ENCODE measurements around the gene CHEK1. TPM values are rescaled to one million over a fixed set of nuclear protein-coding genes. Genes with fewer than 3 reads are reported as not detected.

The CHEK1 gene
- total RNA-seq, 1 experiment from 2014 or later: 33.2 TPM

- intact Hi-C loops (cut with micrococcal nuclease; ENCODE audit: unreplicated experiment): no loop called here
- no peaks in the 10 kb centered on the region for H3K4me1 Mint-ChIP-seq (ENCODE audit: low read depth, unreplicated experiment)
- DNase-seq: no peak
- H3K9me3 Mint-ChIP-seq (ENCODE audit: low read depth, unreplicated experiment): no peaks in the 10 kb centered on the region
- no TSS peak for BruUV-seq (replicated peaks)
- no peaks in the 10 kb centered on the region for H3K27me3 Mint-ChIP-seq (ENCODE audit: unreplicated experiment)
- no peak for TF ChIP-seq CTCF (IDR thresholded peaks at IDR 0.05; ENCODE audit: unreplicated experiment)
- no peak overlapping the region for H3K27ac Mint-ChIP-seq (ENCODE audit: unreplicated experiment)
- no peak overlapping the region for H3K4me3 Mint-ChIP-seq (ENCODE audit: low read depth, unreplicated experiment)
- peaks cover 27% of the 10 kb centered on the region for H3K36me3 Mint-ChIP-seq (ENCODE audit: insufficient read depth, unreplicated experiment)
- CTCF ChIA-PET: no interaction called here
These were observed 6.6 kb upstream of the CHEK1 start for GRCh38 chr11:125618383-125618782.

- intact Hi-C loops (cut with micrococcal nuclease; ENCODE audit: unreplicated experiment): no loop called here
- H3K36me3 Mint-ChIP-seq (ENCODE audit: insufficient read depth, unreplicated experiment): peaks cover 35% of the 10 kb centered on the region
- peaks cover 9% of the 10 kb centered on the region for H3K4me1 Mint-ChIP-seq (ENCODE audit: low read depth, unreplicated experiment)
- no TSS peak for BruUV-seq (replicated peaks)
- no peak for DNase-seq
- H3K27ac Mint-ChIP-seq (ENCODE audit: unreplicated experiment): no peak overlapping the region
- H3K27me3 Mint-ChIP-seq (ENCODE audit: unreplicated experiment): no peaks in the 10 kb centered on the region
- H3K9me3 Mint-ChIP-seq (ENCODE audit: low read depth, unreplicated experiment): no peaks in the 10 kb centered on the region
- H3K4me3 Mint-ChIP-seq (ENCODE audit: low read depth, unreplicated experiment): no peak overlapping the region
- CTCF ChIA-PET: no interaction called here
- no peak for TF ChIP-seq CTCF (IDR thresholded peaks at IDR 0.05; ENCODE audit: unreplicated experiment)
These were observed 3.0 kb upstream of the CHEK1 start for GRCh38 chr11:125621995-125622394.

GRCh38 chr11:125623064-125623463 is 1.9 kb upstream of the CHEK1 start:
- no TSS peak for BruUV-seq (replicated peaks)
- intact Hi-C loops (cut with micrococcal nuclease; ENCODE audit: unreplicated experiment): no loop called here
- no peaks in the 10 kb centered on the region for H3K9me3 Mint-ChIP-seq (ENCODE audit: low read depth, unreplicated experiment)
- CTCF ChIA-PET: no interaction called here
- peaks cover 17% of the 10 kb centered on the region for H3K4me1 Mint-ChIP-seq (ENCODE audit: low read depth, unreplicated experiment)
- TF ChIP-seq CTCF (IDR thresholded peaks at IDR 0.05; ENCODE audit: unreplicated experiment): no peak
- H3K27me3 Mint-ChIP-seq (ENCODE audit: unreplicated experiment): no peaks in the 10 kb centered on the region
- no peak overlapping the region for H3K27ac Mint-ChIP-seq (ENCODE audit: unreplicated experiment)
- peaks cover 36% of the 10 kb centered on the region for H3K36me3 Mint-ChIP-seq (ENCODE audit: insufficient read depth, unreplicated experiment)
- no peak for DNase-seq
- H3K4me3 Mint-ChIP-seq (ENCODE audit: low read depth, unreplicated experiment): no peak overlapping the region

GRCh38 chr11:125625225-125625629 is 264 bp downstream of the CHEK1 start:
- peak overlapping the region; percentile 78 for H3K27ac Mint-ChIP-seq (ENCODE audit: unreplicated experiment)
- CTCF ChIA-PET: interaction anchor here (1.2 kb wide), 1 partner anchor 33 kb away, joined by 4 read pairs; the partner anchor contains the start of gene STT3A
- no peak for DNase-seq

More at GRCh38 chr11:125625225-125625629, 264 bp downstream of the CHEK1 start:
- Mint-ChIP-seq H3K4me3 (ENCODE audit: low read depth, unreplicated experiment) (peak overlapping the region; percentile 81), H3K27me3 (ENCODE audit: unreplicated experiment) (no peaks in the 10 kb centered on the region), H3K36me3 (ENCODE audit: insufficient read depth, unreplicated experiment) (peaks cover 29% of the 10 kb centered on the region), H3K9me3 (ENCODE audit: low read depth, unreplicated experiment) (no peaks in the 10 kb centered on the region), H3K4me1 (ENCODE audit: low read depth, unreplicated experiment) (peaks cover 17% of the 10 kb centered on the region)
- intact Hi-C loops (cut with micrococcal nuclease; ENCODE audit: unreplicated experiment): loop anchor here (5.0 kb wide), 1 partner anchor 247 kb away; no protein-coding TSS in a partner anchor
- no peak for TF ChIP-seq CTCF (IDR thresholded peaks at IDR 0.05; ENCODE audit: unreplicated experiment)
- BruUV-seq (replicated peaks): TSS peak; percentile 96

Data from Calu3 (cell line).